Effector CD4-positive, alpha-beta T cell (primary cell): Measurements from ENCODE around the gene HES7.

Source experiments
- DNase-seq: peaks from one replicate; pipeline ENCODE4 v3.0.0-alpha.2; 2020

HES7 gene

GRCh38 chr17:8155231-8155995 lies 31.5 kb upstream of the HES7 start:
- peak; percentile 6 for DNase-seq

- no peak for DNase-seq
Measured at GRCh38 chr17:8154608-8155155, 30.8 kb upstream of the HES7 start.

GRCh38 chr17:8153957-8154607 lies 30.2 kb upstream of the HES7 start:
- peak; percentile 89 for DNase-seq

DNA sequence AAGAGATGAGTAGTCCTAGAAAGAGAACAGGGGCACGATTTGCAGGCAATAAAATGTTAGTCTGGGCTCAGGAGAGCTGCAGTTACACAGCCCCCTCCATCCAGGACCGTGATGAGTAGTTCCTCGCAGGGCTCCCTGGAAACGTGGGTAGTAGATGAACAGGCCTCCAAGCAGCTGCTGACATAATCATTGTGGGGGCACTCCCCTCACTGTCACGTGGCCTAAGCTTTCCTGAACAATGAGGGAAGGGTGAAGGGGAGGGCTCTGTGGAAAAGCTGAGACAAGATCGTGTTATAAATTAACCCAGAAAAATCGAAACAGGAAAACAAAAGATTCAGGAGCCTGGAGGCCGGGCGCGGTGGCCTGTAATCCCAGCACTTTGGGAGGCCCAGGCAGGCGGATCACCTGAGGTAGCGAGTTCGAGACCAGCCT lies 29.6 kb upstream of the HES7 start:
- peak; percentile 30 for DNase-seq

DNA sequence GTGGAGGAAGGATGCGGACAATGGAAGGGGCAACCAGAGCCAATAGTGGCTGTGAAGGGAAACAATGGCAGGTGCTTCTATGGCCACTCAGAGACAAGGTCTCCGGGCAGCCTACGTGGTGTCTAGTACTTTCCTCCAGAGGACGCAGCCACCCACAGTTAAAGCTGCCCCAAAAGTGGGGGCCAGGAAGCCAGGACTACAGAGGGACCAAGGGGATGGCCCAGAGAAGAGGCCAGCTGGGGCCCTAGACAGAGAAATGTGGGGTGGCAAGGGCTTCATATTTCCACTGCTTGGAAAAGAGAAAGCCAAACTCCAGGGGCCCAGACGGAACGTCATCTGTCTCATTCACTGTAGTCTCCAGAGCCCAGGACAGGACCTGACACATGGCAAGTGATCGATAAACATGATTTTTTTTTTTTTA lies 29.1 kb upstream of the HES7 start:
- peak; percentile 3 for DNase-seq

DNA sequence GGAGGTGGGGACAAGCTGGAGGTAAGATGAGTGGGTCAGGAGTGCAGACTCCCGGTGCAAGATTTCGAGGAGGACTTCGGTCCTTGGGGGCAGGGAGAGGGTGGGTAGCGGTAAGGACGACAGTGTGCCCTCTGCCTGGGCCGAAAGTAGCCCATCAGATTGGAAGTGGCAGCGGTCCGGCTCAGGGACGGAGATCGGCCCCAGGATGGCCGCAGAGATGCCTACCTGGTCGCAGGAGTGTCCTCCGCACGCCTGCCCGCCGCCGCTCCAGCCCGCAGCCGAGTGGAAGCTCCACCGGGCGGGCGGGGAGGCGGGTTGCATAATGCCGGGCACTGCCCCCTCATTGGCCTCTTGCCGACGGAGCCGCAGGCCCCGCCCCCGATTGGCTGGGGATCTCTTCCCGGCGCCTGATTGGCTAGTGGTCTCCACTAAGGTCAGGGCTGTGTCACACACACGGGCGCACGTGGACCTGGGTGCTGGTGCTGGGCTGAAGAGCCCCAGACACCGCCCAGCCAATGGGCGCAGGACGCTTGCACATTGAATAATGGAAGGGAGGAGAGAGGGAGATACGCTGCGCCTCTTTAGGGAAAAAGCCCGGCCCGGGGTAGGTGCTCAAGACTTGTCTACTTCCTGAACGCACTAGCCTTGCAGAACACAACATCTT lies 28.3 kb upstream of the HES7 start, which contains the start of gene PER1:
TSS of gene PER1 (minus strand) at position 293 of the 664 bp plus-strand sequence. CDS start 1,698 bp downstream, outside the sequence.
- peak; percentile 80 for DNase-seq

- DNase-seq, result peak; percentile 38
Measured at GRCh38 chr17:8151641-8152111, 27.8 kb upstream of the HES7 start.

GRCh38 chr17:8151120-8151640 lies 27.3 kb upstream of the HES7 start:
- peak; percentile 88 for DNase-seq

- peak; percentile 6 for DNase-seq
Measured at GRCh38 chr17:8150194-8151119, 26.6 kb upstream of the HES7 start.

DNA sequence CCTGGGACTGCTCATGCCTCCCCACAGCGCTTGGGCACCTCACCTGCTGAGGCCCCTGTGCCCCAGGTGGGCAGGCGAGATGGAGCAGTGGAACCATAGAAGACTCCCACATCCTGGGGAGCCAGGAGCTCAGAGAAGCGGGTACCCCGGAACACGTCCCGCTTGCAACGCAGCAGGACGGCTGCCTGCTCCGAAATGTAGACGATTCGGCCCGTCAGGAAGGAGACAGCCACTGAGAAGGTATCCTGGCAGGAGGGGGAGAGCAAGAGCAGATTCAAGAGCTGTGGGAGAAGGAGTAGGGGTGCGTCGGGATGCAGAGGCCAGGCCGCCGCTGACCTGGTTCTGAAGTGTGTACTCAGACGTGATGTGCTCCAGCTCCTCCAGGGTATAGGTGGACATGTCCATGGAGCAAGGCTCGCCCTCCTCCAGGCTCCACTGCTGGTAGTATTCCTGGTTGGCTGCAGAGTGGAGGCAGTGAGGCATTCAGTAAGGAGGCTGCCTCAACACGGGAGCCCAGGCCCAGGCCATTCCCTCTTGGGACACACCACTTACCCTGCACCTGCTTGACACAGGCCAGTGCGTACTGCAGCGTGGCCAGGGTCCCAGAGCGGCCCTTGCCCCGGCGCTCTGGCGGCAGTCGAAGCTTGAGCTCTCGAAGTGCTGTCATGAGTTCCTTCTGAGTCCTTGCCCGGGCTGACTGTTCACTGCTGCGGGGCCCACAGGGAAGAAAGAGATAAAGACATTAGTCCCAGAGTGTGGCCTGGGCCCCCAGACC lies 25.7 kb upstream of the HES7 start:
- peak; percentile 4 for DNase-seq

GRCh38 chr17:8148560-8148959 lies 24.7 kb upstream of the HES7 start:
- no peak for DNase-seq

GRCh38 chr17:8147805-8148404 lies 24.0 kb upstream of the HES7 start:
- DNase-seq, result no peak

DNA sequence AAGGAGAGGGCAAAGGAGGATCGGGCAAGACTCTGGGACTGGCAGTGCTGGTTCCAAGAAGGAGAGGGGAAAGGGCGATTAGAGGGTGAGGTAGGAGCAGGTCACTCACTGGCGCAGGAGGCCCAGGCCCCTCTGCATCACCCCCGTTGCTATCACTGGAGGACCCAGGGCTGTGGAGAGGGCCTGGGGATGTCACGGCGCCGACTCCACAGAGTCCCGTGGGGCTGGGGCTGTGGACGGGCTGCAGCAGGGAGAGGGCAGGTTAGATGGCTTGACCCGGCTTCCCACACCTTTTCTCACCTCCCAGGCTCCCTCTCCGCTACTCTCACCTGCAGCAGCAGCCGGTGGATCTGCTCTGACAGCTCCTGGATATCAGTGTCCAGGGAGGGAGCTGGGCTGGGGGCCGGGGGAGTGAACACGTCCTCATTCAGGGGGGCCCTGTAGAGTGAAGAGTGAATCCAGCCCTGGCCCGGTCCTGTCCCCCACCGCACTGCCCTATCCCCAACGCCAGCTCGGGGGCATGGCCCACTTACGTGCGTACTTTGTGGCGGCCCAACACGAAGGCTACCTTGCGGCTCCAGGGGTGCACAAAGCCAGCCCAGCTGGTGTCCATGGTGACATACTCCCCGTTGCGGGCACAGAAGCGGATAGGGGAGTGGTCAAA lies 23.4 kb upstream of the HES7 start:
- DNase-seq, result no peak

DNA sequence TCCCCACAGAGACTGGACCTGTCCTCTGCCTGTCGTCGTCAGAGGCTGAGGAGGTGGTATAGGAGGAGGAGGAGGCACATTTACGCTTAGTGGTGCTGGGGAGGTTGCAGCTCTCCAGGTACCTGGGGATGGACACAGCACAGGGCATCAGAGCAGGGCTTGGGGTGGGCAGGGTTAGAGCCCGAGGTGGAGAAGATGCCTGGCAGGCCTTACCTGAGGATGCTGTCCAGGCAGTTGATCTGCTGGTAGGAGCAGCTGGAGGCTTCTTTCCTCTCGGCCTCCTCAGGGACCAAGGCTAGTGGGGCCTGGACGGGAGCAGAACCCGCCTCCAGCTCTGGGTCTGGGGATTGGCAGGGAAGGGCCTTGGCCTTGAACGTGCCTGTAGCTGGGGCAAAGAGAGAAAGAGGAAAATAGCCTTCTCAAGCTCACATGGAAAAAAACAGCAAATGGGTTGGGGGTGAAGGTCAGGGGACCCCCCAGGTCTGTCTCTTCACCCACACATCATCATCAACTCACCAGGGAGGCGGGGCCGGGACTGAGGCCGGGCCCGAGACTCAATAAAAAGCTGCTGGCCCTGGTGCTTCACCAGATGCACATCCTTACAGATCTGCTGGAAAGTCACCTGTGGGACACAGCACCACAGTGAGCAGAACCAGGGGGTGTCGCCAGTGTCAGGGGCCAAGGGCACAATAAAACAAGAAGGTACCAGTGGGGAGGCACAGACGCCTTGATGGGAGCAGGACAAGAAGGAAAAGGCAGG lies 22.7 kb upstream of the HES7 start:
- DNase-seq, result no peak

DNA sequence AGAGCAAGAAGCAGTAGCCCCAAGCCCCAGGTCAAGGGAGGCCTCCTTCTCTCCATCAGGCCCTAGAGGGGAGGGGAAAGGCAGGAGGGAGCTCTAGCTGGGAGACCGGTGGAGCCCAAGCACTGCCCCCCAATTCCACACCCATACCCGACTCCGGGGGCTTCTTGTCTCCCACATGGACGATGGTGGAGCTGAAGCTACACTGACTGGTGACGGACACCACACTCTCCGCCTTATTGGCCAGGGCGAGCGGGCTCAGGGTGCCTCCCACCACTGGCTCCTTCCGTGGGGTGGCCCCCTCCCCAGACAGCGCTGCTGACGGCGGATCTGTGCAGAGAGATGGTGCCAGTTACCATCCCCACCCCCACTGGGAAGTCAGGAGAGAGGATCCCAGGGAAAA lies 21.9 kb upstream of the HES7 start:
- no peak for DNase-seq

- no peak for DNase-seq
Measured at GRCh38 chr17:8144401-8145231, 20.7 kb upstream of the HES7 start.

DNA sequence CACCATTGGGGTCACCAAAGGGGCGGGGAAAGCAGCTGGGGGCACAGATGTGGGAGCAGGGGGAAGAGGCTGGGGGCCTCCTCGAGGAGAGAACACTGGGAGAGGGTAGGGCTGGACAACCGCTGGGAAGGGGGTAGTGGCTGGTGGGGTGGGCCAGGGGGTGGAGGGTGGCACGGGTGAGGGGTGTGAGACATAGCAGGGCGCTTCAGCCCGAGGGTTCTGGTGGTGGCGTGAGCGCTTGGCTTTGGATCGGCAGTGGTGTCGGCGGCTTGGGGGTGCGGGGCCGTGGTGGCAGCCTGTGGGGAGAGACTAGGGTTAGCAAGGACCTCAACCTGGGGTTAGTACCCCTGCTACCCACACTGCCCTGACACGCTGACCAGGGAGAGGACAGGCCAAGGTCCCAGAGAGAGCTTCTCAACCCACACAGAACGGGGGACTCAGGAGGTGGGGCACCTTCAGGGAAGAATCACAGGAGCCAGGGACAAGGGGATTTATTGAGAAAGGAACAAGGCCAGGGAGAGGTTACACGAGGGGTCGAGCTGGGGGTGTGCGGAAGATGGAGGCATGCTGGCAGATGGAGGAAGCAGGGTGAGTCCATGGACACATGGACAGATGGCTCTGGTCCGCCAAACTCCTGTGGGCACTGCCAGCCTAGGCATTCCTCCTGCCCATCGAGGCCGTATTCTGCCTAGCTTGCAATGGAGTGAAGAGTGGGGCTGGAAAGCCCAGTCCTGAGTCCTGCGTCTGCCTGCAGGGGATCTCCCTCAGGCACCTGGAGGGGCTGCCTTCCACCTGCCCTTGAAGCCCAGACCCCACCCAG lies 19.9 kb upstream of the HES7 start:
- peak; percentile 5 for DNase-seq
